ENCODE data around the gene TPRG1.
A peak's percentile ranks its signal among the peaks of the same experiment; 100 is the strongest.

The TPRG1 gene

DNA sequence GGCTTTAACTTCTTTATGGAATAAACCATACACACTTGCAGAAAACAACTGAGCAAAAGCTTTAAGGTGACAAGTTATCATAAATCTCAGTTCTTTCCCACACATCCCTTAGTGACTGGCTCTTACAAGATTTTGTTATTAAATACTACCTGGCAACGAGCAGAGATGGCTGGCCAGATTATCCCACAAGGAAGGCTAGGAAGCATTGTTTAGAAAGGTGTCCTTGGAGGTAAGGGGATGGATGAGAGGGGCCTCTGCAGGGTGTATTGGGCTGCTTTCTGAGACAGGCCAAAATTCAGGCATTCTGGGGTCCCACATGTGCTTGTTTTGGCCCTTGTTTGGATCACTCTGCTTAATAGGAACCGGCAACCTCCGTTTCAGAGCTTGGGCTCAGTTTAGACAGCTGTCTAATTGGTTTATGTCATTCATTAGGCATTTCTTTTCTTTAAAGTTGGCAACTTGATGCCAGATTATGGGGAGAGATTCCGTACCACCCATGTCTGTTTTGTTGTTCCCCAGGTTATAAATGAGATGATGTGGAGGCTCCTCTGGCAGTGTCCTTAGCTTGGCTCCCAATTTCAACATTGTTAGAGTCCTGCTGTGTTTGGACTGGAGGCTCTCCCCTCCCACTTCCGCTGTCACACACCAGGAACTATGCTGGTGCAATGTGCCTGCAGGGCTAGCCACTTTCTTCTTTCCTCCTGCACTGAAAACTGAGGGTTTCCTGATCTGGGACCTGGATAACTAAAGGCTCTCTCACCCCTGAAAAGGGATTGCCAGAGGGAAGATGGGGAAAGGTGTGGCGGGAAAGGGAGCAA, 121.1 kb downstream of the TPRG1 start:
- TF ChIP-seq, protein P1, sequence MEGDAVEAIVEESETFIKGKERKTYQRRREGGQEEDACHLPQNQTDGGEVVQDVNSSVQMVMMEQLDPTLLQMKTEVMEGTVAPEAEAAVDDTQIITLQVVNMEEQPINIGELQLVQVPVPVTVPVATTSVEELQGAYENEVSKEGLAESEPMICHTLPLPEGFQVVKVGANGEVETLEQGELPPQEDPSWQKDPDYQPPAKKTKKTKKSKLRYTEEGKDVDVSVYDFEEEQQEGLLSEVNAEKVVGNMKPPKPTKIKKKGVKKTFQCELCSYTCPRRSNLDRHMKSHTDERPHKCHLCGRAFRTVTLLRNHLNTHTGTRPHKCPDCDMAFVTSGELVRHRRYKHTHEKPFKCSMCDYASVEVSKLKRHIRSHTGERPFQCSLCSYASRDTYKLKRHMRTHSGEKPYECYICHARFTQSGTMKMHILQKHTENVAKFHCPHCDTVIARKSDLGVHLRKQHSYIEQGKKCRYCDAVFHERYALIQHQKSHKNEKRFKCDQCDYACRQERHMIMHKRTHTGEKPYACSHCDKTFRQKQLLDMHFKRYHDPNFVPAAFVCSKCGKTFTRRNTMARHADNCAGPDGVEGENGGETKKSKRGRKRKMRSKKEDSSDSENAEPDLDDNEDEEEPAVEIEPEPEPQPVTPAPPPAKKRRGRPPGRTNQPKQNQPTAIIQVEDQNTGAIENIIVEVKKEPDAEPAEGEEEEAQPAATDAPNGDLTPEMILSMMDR (IDR thresholded peaks at IDR 0.05), result no peak
- Histone ChIP-seq H3K4me2 (ENCODE audit: low read length) (no peak overlapping the region), H3K9ac (no peak overlapping the region), H3K27ac (no peak overlapping the region), H3K9me3 (ENCODE audit: control insufficient read depth, low read length) (no peaks in the 10 kb centered on the region), H3K4me1 (no peaks in the 10 kb centered on the region), H2AFZ (peak overlapping the region; percentile 35), H3K4me3 (ENCODE audit: low read depth, low read length) (no peak overlapping the region), H3K36me3 (ENCODE audit: control insufficient read depth, insufficient read depth, low read length) (no peaks in the 10 kb centered on the region), H3K79me2 (no peaks in the 10 kb centered on the region), H3K27me3 (ENCODE audit: control insufficient read depth, insufficient read depth, low read length) (no peaks in the 10 kb centered on the region)

DNA sequence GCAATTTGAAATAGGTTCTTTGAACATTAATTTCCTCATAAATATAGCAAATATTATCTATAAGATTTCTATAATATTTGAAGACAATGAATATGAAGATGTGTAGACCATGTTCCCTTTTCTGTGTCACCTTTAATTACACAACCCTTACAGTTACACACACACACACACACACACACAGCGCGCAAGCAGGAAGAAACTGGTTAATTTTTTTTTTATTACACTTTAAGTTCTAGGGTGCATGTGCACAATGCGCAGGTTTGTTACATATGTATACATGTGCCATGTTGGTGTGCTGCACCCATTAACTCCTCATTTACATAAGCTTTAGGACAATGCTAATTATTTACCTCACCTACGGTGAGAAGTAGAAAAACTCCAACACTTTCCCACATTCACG, 122.9 kb downstream of the TPRG1 start:
- no peak overlapping the region for H3K4me2 ChIP-seq (ENCODE audit: low read length)
- no peak overlapping the region for H3K27ac ChIP-seq
- no peaks in the 10 kb centered on the region for H3K36me3 ChIP-seq (ENCODE audit: control insufficient read depth, insufficient read depth, low read length)
- H3K9ac ChIP-seq, result no peak overlapping the region
- H3K79me2 ChIP-seq, result no peaks in the 10 kb centered on the region
- no peaks in the 10 kb centered on the region for H3K27me3 ChIP-seq (ENCODE audit: control insufficient read depth, insufficient read depth, low read length)
- H3K9me3 ChIP-seq (ENCODE audit: control insufficient read depth, low read length), result no peaks in the 10 kb centered on the region
- no peak overlapping the region for H3K4me3 ChIP-seq (ENCODE audit: low read depth, low read length)
- TF ChIP-seq, protein P1 (IDR thresholded peaks at IDR 0.05), result no peak
- no peak overlapping the region for H2AFZ ChIP-seq
- H3K4me1 ChIP-seq, result no peaks in the 10 kb centered on the region

DNA sequence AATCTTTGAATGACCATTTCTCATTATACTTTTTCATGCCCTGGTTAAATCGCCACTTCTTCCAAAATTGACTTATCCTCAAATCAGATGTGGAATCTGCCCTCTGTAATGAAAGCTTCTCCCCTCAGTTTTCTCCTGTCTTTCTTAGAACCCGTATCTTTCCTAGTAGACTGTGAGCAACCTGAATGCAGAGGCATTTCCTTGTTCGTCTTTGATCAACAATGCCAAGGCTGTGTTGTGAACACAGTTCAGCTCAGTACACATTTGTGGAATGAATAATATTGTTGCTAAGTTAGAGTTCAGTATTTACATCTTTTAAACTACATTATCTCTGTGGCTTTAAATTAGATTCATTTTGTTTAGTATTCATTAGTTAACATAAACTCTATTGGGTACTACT, 123.3 kb downstream of the TPRG1 start:
- Histone ChIP-seq H2AFZ (no peak overlapping the region), H3K27ac (no peak overlapping the region), H3K9ac (no peak overlapping the region), H3K4me3 (ENCODE audit: low read depth, low read length) (no peak overlapping the region), H3K79me2 (no peaks in the 10 kb centered on the region), H3K9me3 (ENCODE audit: control insufficient read depth, low read length) (no peaks in the 10 kb centered on the region), H3K4me1 (no peaks in the 10 kb centered on the region), H3K36me3 (ENCODE audit: control insufficient read depth, insufficient read depth, low read length) (no peaks in the 10 kb centered on the region), H3K27me3 (ENCODE audit: control insufficient read depth, insufficient read depth, low read length) (no peaks in the 10 kb centered on the region), H3K4me2 (ENCODE audit: low read length) (no peak overlapping the region)
- TF ChIP-seq, protein P1 (IDR thresholded peaks at IDR 0.05), result no peak

DNA sequence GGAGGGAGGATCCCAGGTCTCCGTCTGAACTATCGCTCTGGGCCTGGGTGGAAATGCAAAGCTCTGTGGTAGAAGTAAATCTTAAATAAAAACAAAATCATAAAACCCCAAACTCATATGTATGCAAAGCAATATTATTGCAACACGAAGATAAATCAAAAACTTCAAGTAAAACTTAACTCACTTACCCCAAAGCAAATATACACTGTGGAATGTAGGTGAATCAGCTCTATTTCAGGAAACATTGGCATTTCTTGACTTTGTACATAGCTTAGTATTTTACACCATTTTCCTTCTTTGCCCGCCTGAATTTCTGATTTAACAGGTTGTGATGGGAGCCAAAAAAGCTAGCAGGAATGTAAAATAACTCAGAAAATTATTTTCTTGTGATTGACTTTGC, 126.2 kb downstream of the TPRG1 start:
- no peak overlapping the region for H3K4me2 ChIP-seq (ENCODE audit: low read length)
- H3K79me2 ChIP-seq, result no peaks in the 10 kb centered on the region
- no peaks in the 10 kb centered on the region for H3K36me3 ChIP-seq (ENCODE audit: control insufficient read depth, insufficient read depth, low read length)
- H3K27ac ChIP-seq, result no peak overlapping the region
- no peak overlapping the region for H2AFZ ChIP-seq
- TF ChIP-seq, protein P1 (IDR thresholded peaks at IDR 0.05), result no peak
- H3K4me3 ChIP-seq (ENCODE audit: low read depth, low read length), result no peak overlapping the region
- no peaks in the 10 kb centered on the region for H3K27me3 ChIP-seq (ENCODE audit: control insufficient read depth, insufficient read depth, low read length)
- H3K9me3 ChIP-seq (ENCODE audit: control insufficient read depth, low read length), result no peaks in the 10 kb centered on the region
- no peak overlapping the region for H3K9ac ChIP-seq
- H3K4me1 ChIP-seq, result no peaks in the 10 kb centered on the region

Data from parathyroid adenoma (tissue), 2 donors.